Skeletal muscle tissue (tissue), 4 donors: Measurements from ENCODE around the gene ATR. TPM values are rescaled to one million over a fixed set of nuclear protein-coding genes. Genes with fewer than 3 reads are reported as not detected.
A peak's percentile ranks its signal among the peaks of the same experiment; 100 is the strongest.

ENCODE experiments used
- H3K27ac ChIP-seq: one replicate; pipeline ENCODE4 v1.7.0; 2013; ENCODE audit warnings: mild to moderate bottlenecking, low read depth, low read length, inconsistent platforms
- H3K27me3 ChIP-seq, 3 donors: one replicate each; pipeline ENCODE4 v1.7.0; 2013; ENCODE audit warnings: low read length in 3 of 3; ENCODE audit not compliant: control insufficient read depth in 3 of 3, insufficient read depth in 3 of 3
- H3K36me3 ChIP-seq, 3 donors: one replicate each; pipeline ENCODE4 v1.7.0; 2013; ENCODE audit warnings: low read length in 3 of 3; ENCODE audit not compliant: control insufficient read depth in 3 of 3, insufficient read depth in 3 of 3
- H3K4me1 ChIP-seq, 3 donors: one replicate each; pipeline ENCODE4 v1.7.0; 2013; ENCODE audit warnings: low read length in 3 of 3, mild to moderate bottlenecking in 3 of 3; ENCODE audit not compliant: control insufficient read depth in 3 of 3, insufficient read depth in 3 of 3
- H3K4me3 ChIP-seq, 3 donors: one replicate each; pipeline ENCODE4 v1.7.0; 2013; ENCODE audit warnings: low read length in 3 of 3
- H3K9ac ChIP-seq, 3 donors: one replicate each; pipeline ENCODE4 v1.7.0; 2013; ENCODE audit warnings: low read length in 3 of 3, mild to moderate bottlenecking in 3 of 3, moderate library complexity in 2 of 3, low read depth in 1 of 3
- H3K9me3 ChIP-seq, 3 donors: one replicate each; pipeline ENCODE4 v1.7.0; 2013; ENCODE audit warnings: low read length in 3 of 3; ENCODE audit not compliant: control insufficient read depth in 3 of 3
- total RNA-seq: library from RNA; depleted of rRNA; stranded (reverse); fragments of >200 nt; gene quantifications from one replicate; pipeline ENCODE4 v1.2.3, GENCODE V29; 2014
- donor health status: Osteomylitis.

ATR gene
- total RNA-seq, 1 donor from 2014 or later = 25.6 TPM

GRCh38 chr3:142500211-142500610, 78.3 kb downstream of the ATR start:
- peak overlapping the region; percentile 45 for H3K27ac ChIP-seq
- peaks cover 0 to 2% (median 0%) of the 10 kb centered on the region in 3 donors for H3K4me1 ChIP-seq
- no peaks in the 10 kb centered on the region for H3K9me3 ChIP-seq
- peaks cover 0 to 17% (median 4%) of the 10 kb centered on the region in 3 donors for H3K36me3 ChIP-seq
- no peaks in the 10 kb centered on the region for H3K27me3 ChIP-seq
- no peak overlapping the region for H3K9ac ChIP-seq
- no peak overlapping the region for H3K4me3 ChIP-seq

DNA sequence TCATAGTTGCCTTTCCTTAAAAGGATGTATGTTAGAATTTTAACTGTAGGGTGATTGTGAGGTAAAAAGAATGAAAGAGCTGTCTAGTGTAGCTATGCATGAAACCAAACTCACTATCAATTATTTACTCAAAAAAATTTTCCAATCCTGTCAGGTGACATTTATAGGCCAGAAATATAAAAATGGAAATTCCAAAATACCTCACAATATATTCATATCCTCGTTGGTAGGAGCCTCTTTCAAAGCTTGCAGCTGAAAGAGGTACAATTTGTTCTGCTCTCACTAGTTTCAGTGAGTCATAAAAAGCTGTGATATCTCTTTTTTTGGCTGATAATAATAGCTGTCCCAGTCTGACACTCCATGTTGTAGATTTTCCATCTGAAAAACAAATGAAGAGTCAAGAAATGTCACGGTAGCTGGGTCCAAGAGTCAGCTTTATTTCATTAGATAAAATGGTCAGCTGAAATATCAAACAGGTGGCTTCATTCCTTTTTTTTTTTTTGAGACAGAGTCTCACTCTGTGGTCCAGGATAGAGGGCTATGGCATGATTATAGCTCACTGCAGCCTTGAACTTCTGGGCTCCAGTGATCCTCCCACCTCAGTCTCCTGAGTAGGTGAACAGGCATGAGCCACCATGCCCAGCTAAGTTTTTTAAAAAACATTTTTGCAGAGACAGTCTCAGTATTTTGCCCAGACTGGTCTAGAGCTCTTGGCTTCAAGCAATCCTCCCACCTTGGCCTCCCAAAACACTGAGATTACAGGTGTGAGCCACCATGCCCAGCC, 79.9 kb downstream of the ATR start:
- Histone ChIP-seq H3K36me3 (peaks cover 0 to 25% (median 4%) of the 10 kb centered on the region in 3 donors), H3K27ac (no peak overlapping the region), H3K4me3 (no peak overlapping the region)

DNA sequence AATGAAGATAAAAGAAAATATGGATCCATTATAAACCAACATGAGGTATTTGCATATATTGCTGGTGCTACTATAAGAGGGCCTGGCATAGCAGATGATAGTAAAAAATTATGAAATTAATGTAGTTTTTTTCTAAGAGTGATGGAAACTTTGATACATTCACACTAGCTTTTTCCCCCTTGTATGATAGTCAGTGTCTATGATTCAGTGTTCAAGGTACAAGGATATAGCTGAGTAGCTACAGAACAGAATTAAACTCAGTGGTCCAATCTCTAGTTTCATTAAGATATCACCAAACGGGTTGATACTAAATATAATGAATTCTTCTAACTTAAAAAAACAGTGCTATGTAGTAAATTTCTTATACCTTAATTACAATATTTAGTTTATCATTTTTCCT, 80.8 kb downstream of the ATR start:
- peaks cover 0 to 2% (median 0%) of the 10 kb centered on the region in 3 donors for H3K4me1 ChIP-seq
- no peak overlapping the region for H3K27ac ChIP-seq
- no peaks in the 10 kb centered on the region for H3K27me3 ChIP-seq
- peaks cover 4 to 28% (median 4%) of the 10 kb centered on the region in 3 donors for H3K36me3 ChIP-seq
- H3K9ac ChIP-seq = no peak overlapping the region
- no peak overlapping the region for H3K4me3 ChIP-seq
- H3K9me3 ChIP-seq = no peaks in the 10 kb centered on the region

More for the DNA sequence above, 79.9 kb downstream of the ATR start:
- H3K27me3 ChIP-seq = no peaks in the 10 kb centered on the region
- no peaks in the 10 kb centered on the region for H3K9me3 ChIP-seq
- no peak overlapping the region for H3K9ac ChIP-seq
- H3K4me1 ChIP-seq = peaks cover 0 to 2% (median 0%) of the 10 kb centered on the region in 3 donors

DNA sequence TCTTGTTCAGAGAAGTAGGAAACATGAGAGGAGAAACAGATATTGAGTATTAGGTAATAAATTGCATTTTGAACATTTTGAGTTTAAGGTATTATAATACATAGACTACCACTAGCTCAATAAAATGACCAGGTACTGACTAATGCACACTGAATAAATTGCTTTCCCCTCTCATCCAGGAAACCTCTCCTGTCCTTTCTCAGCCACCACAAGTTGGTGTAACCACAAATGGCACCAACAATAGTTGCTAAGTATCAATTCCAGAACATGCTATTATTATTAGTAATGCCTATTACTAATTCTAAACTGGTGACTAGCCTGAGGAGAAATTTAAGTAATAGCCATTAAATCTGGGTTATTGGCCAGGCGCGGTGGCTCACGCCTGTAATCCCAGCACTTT, 83.4 kb downstream of the ATR start:
- Histone ChIP-seq H3K36me3 (peaks cover 4 to 40% (median 15%) of the 10 kb centered on the region in 3 donors), H3K9ac (no peak overlapping the region)

GRCh38 chr3:142492184-142492583, 86.3 kb downstream of the ATR start:
- Histone ChIP-seq H3K9ac (no peak overlapping the region), H3K27me3 (no peaks in the 10 kb centered on the region), H3K36me3 (peaks cover 0 to 37% (median 26%) of the 10 kb centered on the region in 3 donors), H3K9me3 (no peaks in the 10 kb centered on the region), H3K4me3 (no peak overlapping the region), H3K27ac (no peak overlapping the region), H3K4me1 (no peaks in the 10 kb centered on the region)

More for the DNA sequence above, 83.4 kb downstream of the ATR start:
- no peaks in the 10 kb centered on the region for H3K9me3 ChIP-seq
- no peaks in the 10 kb centered on the region for H3K4me1 ChIP-seq
- no peak overlapping the region for H3K27ac ChIP-seq
- no peak overlapping the region for H3K4me3 ChIP-seq
- no peaks in the 10 kb centered on the region for H3K27me3 ChIP-seq

- peaks cover 0 to 43% (median 36%) of the 10 kb centered on the region in 3 donors for H3K36me3 ChIP-seq
- no peak overlapping the region for H3K9ac ChIP-seq
- H3K27me3 ChIP-seq = no peaks in the 10 kb centered on the region
Measured at GRCh38 chr3:142489572-142490323, 88.8 kb downstream of the ATR start.

DNA sequence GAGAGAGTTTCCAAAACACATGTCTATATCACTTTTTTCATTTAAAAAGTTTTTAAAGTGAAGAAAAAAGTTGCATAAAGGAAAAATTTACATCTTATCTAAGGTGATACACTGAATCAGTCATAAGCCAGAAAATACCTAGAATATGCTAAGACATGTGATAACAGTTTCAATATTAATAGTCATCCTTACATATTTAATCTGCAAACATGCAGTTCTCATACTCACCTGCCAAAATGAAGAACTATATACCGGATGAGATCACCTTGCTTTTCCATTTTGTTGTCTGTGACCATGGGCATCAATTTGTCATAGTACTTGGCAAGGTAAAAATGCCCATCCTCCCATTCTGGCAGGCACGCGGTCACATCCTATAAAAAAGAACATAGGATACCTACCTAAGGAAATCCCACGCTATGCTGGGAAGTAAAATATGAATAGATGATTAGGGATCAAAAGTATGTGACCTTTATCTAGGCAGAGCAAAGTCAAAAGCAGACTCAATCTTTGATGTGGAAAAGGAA, 93.6 kb downstream of the ATR start:
- H3K9ac ChIP-seq = no peak overlapping the region
- H3K27ac ChIP-seq = no peak overlapping the region
- H3K4me1 ChIP-seq = no peaks in the 10 kb centered on the region
- peaks cover 15 to 42% (median 36%) of the 10 kb centered on the region in 3 donors for H3K36me3 ChIP-seq
- H3K9me3 ChIP-seq = peaks cover 0 to 3% (median 0%) of the 10 kb centered on the region in 3 donors
- H3K4me3 ChIP-seq = no peak overlapping the region
- H3K27me3 ChIP-seq = no peaks in the 10 kb centered on the region

More at GRCh38 chr3:142489572-142490323, 88.8 kb downstream of the ATR start:
- no peak overlapping the region for H3K4me3 ChIP-seq
- H3K4me1 ChIP-seq = no peaks in the 10 kb centered on the region
- H3K9me3 ChIP-seq = no peaks in the 10 kb centered on the region
- H3K27ac ChIP-seq = no peak overlapping the region

DNA sequence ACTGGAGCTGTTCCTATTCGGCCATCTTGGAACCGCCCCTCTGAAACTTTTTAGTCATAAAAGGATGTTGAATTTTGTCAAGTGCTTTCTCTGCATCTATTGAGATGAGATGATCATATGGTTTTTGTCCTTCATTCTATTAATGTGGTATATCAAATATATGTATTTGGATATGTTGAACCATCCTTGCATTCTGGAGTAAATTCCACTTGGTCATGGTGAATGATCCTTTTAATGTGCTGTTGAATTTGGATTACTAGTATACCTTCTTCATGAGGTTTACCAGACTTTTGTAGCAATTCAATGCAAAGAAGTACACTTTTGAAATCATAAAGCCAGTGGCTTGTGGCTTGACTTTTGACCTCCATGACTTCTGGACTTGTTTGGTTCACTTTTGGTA, 97.3 kb downstream of the ATR start:
- H3K36me3 ChIP-seq = peaks cover 15 to 32% (median 26%) of the 10 kb centered on the region in 3 donors

DNA sequence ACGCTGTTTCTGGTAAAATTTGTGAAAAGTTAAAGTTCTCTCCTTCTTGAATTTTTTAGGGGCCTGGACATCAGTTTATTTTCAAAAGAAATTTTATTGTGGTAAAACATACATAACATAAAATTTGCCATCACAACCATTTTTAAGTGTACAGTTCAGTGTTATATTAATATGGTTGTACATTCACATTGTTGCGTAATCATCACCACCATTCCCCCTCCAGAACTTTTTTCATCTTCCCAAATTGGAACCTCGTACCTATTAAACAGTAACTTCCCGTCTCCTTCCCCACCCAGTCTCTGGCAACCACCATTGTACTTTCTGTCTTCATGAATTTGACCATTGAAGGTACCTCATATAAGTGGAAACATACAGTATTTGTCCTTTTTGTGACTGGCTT, 107.7 kb downstream of the ATR start:
- Histone ChIP-seq H3K27me3 (no peaks in the 10 kb centered on the region), H3K9me3 (no peaks in the 10 kb centered on the region), H3K36me3 (no peaks in the 10 kb centered on the region), H3K9ac (no peak overlapping the region), H3K4me3 (no peak overlapping the region), H3K27ac (no peak overlapping the region), H3K4me1 (no peaks in the 10 kb centered on the region)

More for the DNA sequence above, 97.3 kb downstream of the ATR start:
- H3K4me1 ChIP-seq = no peaks in the 10 kb centered on the region
- H3K4me3 ChIP-seq = no peak overlapping the region
- no peak overlapping the region for H3K9ac ChIP-seq
- no peaks in the 10 kb centered on the region for H3K27me3 ChIP-seq
- no peak overlapping the region for H3K27ac ChIP-seq
- H3K9me3 ChIP-seq = peaks cover 0 to 3% (median 0%) of the 10 kb centered on the region in 3 donors
